Left hindlimb (tissue), 1 donor: ENCODE data around the gene FCHSD1.
A peak's percentile ranks its signal among the peaks of the same experiment; 100 is the strongest.
"Not testable (repeated sequence)": the region's sequence is repeated elsewhere in the genome, so short reads cannot be mapped to it uniquely, and the experiment has no call there.

Experiments used
- DNase-seq: peaks from one replicate; pipeline ENCODE4 v3.0.0-alpha.2; 2018

The FCHSD1 gene

GRCh38 chr5:141615991-141616720 is 35.1 kb downstream of the FCHSD1 start:
- no peak for DNase-seq

DNA sequence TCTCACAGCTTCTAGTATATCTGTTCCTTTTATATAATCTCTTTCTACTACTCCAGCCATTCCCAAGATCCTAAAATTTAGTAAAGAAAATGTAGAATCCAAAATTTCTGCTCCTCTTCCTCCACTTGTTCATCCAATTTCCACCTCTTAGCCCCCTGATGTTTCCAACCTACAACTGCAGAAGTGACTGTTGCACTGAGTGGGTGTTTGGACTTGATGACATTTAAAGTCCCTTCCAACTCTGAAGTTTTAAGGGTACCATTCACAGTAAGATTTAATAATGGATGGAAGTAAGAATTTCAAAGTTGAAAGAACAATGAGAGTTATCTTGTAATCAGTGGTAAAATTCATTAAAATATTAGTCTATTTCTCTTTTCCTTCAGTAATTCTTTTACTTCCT is 37.9 kb downstream of the FCHSD1 start:
- DNase-seq: no peak

- no peak for DNase-seq
Measured at GRCh38 chr5:141611289-141611688, 39.9 kb downstream of the FCHSD1 start.

DNA sequence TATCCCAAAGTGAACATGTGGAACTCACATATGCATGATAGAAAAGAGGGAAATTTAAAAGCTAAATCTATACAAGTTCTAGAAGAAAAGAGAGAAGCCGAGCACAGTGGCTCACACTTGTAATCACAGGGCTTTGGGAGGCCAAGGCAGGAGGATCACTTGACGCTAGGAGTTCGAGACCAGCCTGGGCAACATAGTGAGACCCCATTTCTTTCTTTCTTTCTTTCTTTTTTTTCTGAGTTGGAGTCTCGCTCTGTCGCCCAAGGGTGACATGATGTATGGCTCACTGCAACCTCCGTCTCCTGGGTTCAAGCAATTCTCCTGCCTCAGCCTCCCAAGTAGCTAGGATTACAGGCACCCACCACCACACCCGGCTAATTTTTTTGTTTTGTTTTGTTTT is 41.3 kb downstream of the FCHSD1 start:
- not testable (repeated sequence) for DNase-seq

- no peak for DNase-seq
Measured at GRCh38 chr5:141609044-141609443, 42.2 kb downstream of the FCHSD1 start.

- DNase-seq: no peak
Measured at GRCh38 chr5:141608557-141608956, 42.7 kb downstream of the FCHSD1 start.

GRCh38 chr5:141608046-141608445 is 43.2 kb downstream of the FCHSD1 start:
- DNase-seq: no peak

- peak; percentile 42 for DNase-seq
Measured at GRCh38 chr5:141605523-141606277, 45.5 kb downstream of the FCHSD1 start.

GRCh38 chr5:141603923-141604717 is 47.1 kb downstream of the FCHSD1 start:
- peak; percentile 53 for DNase-seq

- no peak for DNase-seq
Measured at GRCh38 chr5:141602606-141603005, 48.6 kb downstream of the FCHSD1 start.

- no peak for DNase-seq
Measured at GRCh38 chr5:141598391-141599345, 52.5 kb downstream of the FCHSD1 start.

- no peak for DNase-seq
Measured at GRCh38 chr5:141597814-141598213, 53.4 kb downstream of the FCHSD1 start.

GRCh38 chr5:141597394-141597793 is 53.8 kb downstream of the FCHSD1 start:
- no peak for DNase-seq

DNA sequence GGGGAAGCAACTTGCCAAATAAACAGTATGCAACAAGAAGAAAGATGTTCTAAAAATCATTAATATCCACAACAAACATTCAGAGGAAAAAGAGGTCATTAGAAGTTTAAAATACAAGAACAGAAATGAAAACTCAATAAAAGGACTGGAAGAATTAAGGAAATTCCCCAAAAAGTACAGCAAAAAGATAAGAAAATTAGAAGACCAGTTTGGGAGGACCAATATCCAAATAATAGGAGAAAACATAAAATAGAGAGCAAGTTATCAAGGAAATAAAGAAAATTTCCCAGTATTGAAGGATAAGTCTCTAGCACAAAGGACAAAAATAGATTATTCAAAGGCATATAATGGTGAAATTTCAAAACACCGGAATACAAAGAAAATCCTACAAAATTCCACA is 54.4 kb downstream of the FCHSD1 start:
- no peak for DNase-seq

- no peak for DNase-seq
Measured at GRCh38 chr5:141590127-141590526, 61.1 kb downstream of the FCHSD1 start.
